Bone marrow (tissue), 2 donors: ENCODE measurements around the gene TEDC1.
A peak's percentile ranks its signal among the peaks of the same experiment; 100 is the strongest.

Experiments
- DNase-seq, 2 donors: peaks; one replicate each; lab custom pipeline; 2025; lab: John Stamatoyannopoulos, UW

The TEDC1 gene

DNA sequence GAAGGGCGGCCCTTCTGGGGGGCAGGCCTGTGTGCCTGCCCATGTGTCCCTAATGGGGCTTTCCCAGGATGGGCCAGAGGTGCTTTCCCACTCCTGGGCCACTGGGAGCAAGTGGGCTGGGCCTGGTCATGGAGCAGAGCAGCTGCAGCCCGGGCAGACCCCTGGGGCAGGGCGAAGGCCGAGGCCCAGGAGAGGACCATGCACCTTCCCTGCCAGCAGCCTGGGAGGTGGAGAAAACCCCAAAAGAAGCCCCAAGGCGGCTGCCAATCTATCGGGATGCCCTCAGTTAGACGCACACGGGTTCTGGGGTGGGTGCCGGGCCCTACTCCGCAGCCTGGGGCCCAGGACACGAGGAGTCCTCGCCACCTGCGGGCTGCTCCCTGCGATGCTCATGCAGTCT, 32.5 kb upstream of the TEDC1 start:
- no peak for DNase-seq

DNA sequence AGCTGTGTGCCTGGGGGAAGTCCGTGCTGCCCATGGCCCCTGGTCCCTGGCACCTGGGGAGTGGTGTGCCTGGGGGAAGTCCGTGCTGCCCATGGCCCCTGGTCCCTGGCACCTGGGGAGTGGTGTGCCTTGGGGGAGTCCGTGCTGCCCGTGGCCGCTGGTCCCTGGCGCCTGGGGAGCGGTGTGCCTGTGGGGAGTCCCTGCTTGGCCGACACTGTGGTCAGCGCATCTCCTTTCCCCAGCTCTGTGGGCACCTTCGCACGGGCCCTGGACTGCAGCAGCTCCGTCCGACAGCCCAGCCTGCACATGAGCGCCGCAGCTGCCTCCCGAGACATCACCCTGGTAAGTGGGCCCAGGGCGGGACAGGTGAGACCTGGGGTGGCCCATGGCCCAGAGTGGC, 30.9 kb upstream of the TEDC1 start:
- no peak for DNase-seq

DNA sequence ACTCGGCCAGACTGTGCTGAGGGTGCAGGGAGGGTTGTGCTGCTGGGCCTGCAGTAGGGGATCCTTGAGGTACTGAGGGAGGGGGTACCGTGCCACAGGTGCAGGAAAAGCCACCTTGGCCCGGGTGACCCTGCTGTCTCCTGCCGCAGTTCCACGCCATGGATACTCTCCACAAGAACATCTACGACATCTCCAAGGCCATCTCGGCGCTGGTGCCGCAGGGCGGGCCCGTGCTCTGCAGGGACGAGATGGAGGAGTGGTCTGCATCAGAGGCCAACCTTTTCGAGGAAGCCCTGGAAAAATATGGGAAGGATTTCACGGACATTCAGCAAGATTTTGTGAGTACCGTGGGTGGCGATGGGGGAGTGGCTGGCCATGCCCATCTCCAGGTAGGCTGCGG, 30.4 kb upstream of the TEDC1 start:
- no peak for DNase-seq

DNA sequence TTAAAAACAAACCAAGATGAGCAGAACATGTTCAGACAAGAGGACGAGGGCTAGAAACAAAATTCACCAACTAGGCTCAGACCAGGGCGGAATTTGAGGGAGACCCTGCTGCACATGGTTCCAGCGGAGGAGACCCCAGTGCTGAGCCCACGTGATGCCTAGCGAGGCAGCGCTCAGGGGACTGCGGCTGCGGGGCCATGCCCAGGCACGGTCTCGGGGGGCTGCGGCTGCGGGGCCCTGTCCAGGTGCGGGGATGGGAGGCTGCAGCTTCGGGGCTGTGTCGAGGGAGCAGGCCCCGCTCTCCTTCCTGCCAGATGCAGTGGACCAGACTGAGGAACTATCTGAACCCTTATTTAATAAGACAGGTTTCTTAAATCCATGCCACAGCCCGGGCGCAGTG, 29.1 kb upstream of the TEDC1 start:
- DNase-seq = no peak

DNA sequence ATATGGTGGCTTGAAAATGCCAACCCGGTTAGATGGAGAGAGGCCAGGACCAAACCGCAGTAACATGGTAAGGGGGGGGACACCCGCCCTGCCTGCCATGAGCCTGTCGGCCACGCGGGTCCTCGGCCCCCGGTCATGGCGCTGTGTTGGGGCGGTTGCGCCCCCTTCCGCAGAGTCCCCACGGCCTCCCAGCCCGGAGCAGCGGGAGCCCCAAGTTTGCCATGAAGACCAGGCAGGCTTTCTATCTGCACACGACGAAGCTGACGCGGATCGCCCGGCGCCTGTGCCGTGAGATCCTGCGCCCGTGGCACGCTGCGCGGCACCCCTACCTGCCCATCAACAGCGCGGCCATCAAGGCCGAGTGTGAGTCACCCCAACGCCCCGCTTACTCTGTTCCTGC, 26.5 kb upstream of the TEDC1 start:
- no peak for DNase-seq

DNA sequence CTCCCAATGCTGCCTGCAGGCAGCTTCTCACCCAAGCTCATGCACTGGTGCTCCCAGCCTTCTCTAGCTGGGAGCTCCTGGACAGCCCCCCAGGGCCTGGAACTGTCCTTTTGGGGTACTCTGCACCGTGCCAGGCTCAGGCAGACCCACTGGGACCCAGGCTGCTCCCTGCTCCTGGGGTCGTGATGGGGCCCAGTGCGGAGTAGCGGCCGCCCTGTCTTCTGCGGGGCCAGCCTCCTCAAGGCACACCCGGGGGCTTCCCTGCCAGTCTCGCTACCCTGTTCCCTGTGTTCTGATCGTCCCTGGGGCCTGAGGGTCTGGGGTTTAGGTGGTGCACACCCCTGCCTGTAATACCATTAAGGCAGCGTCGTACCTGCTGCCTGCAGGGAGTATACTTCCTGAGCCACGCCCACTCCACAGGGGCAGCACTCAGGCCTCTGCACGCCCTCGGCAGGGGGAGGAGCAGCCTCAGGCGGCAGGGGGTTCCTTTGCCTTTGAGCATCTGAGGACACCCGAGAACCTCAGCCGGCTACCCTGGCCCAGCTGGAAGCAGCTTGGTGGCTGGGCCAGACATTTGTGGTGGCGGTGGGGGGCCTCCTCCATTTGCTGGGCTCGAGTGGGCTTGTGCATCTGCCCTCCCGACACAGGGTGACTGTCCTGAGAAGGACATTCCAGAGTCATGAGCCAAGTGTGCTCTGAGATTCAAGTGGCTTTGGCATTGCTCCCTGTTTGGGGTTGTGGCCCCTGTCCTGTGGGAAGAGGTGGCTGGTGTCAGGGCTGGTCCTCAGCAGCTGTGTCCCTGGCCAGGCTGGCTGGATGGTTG, 25.6 kb upstream of the TEDC1 start:
- DNase-seq = no peak

DNA sequence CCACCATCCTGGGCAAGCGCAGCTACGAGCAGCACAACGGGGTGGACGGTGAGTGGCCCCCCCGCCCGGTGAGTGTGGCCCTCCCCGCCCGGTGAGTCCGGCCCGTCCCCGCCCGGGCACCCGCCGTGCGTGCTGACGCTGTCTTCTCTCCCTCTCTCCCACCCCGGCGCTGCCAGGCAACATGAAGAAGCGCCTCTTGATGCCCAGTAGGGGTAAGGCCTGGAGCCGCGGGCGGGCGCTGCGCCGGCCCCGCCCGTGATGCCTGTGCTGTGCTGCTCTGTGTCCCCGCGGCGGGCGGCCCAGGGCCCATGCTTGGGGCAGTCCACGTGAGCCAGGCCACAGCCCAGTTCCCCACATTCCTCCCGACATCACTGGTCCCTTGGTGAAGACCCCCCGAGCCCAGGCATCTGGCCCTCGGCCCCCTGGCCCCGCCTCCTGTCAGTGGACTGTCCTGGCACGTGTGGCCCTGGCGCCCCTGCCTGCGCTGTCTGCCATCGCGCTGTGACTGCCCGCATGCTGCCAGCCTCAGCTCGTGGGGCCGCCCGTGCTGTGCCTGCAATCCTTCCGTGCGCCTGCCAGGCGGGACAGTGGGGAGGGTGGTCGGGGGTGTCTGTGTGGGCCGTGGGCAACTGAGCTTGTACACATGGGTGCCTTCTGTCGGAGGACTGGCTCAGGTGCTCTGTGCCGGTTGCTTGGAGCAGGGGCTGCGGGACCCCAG, 24.4 kb upstream of the TEDC1 start:
- no peak for DNase-seq

DNA sequence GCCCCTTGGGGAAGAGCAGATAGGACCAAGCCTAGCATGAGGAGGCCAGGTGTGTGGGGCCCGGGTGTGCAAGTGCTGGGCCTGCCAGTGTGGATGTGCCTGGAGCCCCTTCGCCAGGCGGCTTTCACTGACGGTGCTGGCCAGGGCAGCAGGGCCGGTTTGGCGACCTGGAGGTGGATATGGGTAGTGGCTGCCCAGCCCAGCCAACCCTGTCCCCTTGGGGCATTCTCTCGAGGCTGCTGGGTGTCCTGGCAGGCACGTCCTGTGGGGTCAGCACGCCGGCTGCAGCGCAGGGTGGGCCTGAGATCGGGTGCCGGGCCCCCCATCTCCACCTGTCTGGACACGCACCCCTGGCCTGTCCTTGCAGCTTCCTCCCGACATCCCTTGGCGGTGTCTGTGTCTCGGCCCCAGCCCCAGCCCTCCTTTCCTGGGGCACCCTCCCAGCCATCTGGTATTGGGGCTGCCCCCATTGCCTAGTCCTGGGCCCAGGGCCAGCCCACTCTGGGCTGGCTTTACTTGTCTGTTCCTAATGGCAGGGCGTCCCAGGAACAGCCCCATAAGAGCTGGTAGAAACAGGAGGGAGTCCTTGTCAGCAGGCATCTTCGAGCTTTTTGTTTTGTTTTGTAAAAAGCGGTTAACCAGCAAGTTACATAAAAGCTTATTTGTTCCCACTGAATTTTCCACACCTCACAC, 23.7 kb upstream of the TEDC1 start:
- no peak for DNase-seq

DNA sequence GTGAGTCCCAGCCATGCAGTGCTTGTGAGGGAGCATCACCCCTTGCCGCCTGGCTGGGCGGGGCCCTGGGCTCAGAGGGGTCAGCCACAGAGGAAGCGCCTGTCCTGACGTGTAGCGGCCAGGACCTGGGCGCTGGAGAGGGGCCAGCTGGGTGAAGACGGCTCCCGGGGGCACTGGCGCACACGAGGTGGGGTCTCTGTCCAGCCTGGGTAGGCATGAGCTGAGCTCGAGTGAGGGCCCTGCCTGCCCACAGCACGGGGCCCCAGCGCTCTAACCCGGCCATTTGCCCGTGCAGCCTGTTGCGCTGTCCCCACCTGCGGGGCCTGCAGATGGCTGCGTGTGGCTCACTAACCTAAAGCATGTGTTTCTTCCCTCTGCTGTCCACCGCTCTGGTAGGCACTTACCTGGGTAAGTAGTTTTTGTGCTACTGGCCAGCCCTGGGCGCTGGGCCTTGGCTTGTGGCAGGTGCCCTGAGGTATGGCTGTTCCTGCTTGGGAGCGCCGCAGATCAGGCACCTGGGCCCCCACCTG, 23.0 kb upstream of the TEDC1 start:
- DNase-seq = no peak

DNA sequence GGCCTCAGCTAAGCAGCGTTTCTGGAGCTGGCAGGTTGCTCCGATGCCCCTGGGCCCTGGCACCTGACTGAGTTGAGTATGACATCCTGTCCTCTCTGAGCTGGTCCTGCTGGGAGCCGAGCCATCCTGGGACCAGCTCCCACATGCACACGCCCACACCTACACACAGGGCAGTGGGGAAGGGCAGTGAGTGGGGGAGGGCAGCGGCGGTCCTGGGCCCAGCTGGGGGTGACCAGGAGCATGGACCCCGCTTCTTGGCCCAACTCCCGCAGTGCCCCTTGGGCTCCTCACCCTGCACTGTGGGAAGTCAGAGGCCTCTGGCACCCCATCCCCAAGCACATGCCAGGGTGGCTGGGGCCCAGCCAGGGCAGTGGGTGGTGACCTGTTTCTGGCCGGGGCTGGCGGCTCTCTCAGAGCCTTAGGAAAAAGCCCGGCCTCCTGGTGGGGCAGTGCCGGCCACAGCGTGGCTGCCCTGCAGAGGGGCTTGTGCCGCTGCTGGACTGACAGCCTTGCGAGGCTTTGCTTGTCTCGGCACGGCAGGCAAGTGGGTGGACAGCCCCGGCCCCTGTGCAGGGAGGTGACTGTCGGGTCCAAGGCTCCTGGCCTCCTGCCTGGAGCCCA, 22.3 kb upstream of the TEDC1 start:
- no peak for DNase-seq

DNA sequence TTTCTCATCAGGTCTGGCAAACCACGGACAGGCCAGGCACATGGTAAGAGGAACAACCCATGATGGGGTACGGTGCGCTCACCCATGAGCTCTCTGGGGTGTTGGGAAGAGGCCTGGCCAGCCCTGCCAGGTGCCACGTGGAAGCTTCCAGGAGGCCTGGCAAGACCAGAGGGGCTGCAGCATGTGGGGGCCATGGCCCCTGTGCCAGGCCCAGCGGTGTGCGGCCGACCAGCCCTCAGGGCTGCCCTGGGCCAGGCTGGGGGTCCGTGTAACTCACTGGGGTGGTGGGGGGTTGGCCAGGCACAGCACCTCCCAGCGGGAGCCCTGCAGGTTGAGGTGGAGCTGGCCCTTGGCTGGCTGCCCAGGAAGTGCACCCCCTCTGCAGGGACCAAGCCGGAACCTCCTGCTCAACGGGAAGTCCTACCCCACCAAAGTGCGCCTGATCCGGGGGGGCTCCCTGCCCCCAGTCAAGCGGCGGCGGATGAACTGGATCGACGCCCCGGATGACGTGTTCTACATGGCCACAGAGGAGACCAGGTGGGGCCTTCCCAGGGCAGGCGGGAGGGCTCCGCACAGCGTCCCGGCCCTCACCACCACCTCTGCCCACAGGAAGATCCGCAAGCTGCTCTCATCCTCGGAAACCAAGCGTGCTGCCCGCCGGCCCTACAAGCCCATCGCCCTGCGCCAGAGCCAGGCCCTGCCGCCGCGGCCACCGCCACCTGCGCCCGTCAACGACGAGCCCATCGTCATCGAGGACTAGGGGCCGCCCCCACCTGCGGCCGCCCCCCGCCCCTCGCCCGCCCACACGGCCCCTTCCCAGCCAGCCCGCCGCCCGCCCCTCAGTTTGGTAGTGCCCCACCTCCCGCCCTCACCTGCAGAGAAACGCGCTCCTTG, 21.3 kb upstream of the TEDC1 start:
- no peak for DNase-seq

DNA sequence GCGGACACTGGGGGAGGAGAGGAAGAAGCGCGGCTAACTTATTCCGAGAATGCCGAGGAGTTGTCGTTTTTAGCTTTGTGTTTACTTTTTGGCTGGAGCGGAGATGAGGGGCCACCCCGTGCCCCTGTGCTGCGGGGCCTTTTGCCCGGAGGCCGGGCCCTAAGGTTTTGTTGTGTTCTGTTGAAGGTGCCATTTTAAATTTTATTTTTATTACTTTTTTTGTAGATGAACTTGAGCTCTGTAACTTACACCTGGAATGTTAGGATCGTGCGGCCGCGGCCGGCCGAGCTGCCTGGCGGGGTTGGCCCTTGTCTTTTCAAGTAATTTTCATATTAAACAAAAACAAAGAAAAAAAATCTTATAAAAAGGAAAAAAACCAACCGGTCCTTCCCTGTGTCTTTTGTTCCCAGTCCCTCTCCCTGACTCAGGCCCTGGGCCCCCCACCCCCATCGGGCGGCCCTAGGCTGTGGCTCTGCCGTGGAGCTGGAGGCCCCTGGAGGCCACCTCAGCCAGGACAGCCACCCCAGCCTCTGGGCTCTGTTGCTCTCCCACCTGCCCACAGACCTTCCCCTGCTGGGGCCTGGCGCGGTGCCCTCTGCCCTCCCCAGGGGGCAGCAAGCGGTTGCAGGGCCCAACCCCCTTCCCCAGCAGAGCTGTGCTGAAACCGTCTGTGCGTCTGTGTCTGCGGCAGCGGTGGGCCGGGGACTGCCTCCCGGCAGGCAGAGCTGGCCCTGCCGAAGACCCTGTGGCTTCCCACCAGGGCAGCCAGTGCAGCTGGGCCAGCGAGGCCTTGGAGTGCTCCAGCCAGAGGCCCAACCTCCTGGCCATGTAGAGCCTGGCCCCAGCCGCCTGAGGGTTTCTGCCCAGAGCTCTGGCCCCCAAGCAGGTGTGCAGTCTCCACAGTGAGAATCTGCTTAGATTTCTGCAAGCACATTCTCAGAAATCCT, 20.4 kb upstream of the TEDC1 start:
- no peak for DNase-seq

DNA sequence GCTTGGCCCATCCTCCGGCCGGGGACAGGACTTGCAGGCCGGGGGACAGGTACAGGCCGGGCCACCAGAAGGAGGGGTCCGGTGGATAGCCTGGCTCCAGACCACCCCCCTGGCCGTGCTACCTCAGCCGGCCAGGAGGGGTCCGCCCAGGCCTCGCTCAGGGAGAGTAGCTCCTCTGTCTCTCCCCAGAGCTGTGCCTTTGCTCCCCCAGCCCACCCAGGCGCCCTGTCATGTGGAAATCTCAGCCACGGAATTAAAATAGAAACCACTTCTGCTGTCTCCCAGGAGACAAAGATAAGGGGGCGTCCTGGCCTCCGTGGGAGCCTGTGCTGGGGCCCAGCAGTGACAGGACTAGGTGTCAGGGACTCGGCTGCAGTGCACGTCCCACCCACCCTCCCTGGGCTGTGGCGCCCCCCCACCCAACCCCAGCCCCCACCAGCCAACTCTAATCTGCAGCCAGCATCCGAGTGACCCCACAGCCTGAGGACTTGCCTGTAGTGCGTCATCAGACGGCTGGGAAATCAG, 19.7 kb upstream of the TEDC1 start:
- DNase-seq = no peak

DNA sequence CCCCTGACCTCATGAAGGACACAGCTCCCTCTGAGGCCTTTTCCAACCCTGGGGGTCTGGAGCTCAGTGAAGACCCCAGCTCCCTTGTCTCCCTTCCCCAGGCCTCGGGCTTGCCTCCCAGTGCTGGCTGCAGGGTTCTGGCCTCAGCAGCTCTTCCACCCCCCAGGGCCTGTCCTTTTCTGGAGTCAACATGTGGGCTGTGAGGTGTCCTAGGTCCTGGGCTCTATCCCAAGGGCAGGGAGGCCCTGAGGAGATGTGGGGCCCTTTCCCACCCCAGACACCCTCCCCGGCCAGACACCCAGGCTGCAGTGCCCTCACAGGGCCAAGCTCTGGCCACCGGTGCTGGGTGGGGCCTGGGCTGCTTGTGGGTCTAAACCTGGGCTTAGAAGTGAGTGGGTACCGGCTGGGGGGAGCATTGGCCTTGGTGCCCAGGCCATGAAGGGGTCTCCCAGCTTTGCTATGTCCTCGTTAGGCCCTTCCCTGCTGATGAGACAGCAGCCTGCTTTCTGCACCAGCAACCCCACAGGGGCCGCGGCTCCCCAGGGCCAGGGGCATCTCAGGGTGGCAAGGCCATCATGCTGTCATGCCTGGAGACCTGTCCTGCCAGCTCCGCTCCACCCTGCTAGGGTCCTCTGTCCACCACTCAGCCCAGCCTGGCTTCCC, 19.1 kb upstream of the TEDC1 start:
- no peak for DNase-seq

DNA sequence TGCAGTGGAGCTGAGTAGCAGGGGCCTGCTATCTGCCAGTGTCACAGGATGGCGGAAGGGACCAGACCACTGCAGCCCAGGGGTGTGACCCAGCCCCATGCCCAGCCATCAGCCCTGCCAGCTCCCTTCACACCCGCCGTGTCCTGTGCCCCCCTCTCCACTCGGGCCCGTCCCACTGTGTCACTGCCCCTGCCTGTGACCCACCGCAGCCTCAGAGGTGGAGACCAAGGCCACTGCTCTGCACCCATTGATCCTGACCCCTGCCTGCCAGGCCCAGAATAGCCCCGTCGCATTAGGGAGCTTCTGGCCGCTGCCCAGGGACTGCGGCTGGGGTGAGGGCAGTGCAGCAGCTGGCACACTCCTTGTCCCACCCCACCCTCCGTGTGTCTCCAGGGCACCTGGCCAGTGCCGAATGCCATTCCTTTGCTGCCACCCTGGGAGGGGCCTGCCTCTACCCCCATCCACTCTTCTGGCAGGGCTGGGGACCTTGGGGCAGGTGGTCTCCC, 18.5 kb upstream of the TEDC1 start:
- no peak for DNase-seq

DNA sequence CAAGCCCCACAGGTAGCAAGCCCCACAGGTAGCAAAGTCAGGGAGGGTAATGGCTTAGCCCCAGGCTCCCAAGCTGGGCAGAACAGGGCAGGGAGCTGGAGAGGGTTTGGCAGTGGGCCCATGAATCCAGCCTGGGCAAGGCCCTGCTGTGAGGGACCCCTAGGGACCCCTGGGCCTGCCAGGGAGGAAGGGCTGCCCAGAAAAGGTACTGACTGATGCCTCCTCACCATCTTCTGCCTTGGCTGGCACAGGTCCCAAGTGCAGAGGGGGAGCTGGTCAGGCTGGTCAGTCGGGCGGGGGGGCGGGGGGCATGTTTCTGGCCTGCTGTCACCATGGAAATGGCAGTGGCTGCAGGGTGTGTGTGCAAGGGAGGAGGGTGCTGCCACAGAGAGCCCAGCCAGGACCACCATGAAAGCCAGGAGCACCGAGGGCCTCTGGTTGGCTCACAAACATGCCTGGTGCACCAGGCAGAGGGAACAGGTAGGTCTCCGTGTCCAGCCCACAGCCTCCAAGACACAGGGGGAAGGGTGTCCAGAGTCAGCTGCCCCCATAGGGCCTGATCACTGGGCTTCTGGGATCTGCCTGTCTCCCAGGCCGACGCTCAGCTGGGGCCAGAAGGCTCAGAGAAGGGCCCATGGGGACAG, 17.9 kb upstream of the TEDC1 start:
- no peak for DNase-seq

DNA sequence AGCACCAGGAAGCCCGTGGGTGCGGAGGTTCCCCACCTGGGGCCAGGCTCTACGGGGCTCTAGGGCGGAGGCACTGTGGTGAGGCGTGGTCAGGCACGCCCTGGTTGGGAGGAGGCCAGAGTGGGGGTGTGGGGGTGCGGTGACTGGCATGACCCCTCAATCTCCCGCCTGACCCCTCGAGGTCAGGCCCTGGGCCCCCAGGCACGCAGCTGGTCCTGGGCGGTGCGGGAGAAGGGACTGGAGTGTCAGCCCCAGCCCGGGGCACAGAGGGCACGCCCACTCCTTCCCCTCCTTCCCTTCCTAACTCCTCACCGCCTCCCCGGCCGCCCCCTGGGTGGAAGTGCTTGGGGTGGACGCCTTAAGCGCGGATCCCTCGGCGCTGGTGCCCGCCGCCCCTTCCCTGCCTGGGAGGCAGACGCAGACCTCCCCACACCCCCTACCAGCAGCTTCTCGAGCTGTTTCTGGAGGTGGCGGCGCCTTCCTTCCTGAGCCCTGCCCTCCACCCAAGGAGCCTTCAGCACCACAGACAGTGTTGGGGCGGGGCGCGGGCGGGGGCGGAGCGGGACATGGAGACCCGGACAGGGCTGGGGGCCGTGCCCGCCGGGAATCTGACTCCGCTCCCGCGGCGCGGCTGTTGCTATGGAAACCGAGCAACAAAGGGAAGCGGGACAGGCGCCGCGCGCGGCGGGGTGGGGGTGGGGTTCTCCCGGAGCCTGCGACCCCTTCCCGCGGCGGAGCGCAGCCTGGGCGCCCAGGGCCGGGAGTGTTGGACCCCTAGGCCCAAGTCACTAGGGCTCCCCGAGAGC, 17.2 kb upstream of the TEDC1 start:
- DNase-seq = peak; percentile 55 to 70
